Uterus (tissue), 2 donors: ENCODE results near the gene KCNMA1.

Source experiments
- POLR2A ChIP-seq, 2 donors: fragments of 450-650 bp; IDR thresholded peaks; one replicate each; pipeline ENCODE4 v1.6.1; 2016; ENCODE audit warnings: antibody characterized with exemption in 2 of 2, mild to moderate bottlenecking in 1 of 2, moderate library complexity in 1 of 2
- TF ChIP-seq, protein P1 (sequence below), 4 experiments: fragments of 200-600 bp in 2 of 4; fragments of 450-650 bp in 2 of 4; sonication (generic) in 2 of 4; IDR thresholded peaks; one replicate each; pipeline ENCODE4 v1.5.1; 2016 to 2019; ENCODE audit warnings: antibody characterized with exemption in 4 of 4, mild to moderate bottlenecking in 2 of 4, moderate library complexity in 1 of 4

DNA sequence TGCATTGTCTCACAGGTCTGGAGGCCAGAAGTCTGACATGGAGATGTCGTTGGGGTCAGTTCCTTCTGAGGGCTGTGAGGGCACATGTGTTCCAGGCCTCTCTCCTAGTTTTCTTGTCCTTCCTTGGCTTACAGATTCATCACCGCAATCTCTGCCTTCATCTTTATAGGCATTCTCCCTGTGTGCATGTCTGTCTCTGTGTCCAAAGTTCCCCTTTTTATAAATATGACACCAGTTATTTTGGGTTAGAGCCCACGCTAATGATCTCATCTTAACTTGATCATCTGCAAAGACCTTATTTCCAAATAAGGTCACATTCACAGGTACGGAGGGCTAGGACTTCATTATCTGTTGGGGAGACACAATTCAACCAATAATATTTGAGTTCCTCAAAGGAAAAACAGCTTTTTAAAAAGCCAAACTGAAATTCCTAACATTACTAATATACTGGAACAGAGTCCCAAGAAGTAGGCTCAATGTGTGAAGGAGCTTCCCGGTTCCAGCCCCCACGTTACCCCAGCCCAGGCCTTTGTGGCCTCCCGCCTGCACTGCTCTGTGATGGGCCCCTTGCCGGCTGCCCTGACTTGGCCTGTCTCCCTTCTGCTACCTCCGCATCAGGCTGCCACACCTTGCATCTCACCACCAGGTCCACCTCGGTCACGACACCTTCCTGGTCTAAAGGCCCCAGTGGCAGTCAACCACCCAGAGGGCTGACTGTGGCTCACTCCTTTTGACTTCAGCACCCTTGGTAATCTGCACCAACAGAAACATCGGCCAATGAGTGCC lies 142.7 kb downstream of the KCNMA1 start:
- TF ChIP-seq, protein P1, sequence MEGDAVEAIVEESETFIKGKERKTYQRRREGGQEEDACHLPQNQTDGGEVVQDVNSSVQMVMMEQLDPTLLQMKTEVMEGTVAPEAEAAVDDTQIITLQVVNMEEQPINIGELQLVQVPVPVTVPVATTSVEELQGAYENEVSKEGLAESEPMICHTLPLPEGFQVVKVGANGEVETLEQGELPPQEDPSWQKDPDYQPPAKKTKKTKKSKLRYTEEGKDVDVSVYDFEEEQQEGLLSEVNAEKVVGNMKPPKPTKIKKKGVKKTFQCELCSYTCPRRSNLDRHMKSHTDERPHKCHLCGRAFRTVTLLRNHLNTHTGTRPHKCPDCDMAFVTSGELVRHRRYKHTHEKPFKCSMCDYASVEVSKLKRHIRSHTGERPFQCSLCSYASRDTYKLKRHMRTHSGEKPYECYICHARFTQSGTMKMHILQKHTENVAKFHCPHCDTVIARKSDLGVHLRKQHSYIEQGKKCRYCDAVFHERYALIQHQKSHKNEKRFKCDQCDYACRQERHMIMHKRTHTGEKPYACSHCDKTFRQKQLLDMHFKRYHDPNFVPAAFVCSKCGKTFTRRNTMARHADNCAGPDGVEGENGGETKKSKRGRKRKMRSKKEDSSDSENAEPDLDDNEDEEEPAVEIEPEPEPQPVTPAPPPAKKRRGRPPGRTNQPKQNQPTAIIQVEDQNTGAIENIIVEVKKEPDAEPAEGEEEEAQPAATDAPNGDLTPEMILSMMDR (IDR thresholded peaks at IDR 0.05) = no peak
- no peak for TF ChIP-seq POLR2A (IDR thresholded peaks at IDR 0.05)
